Measurements from ENCODE around the gene ZSCAN4. TPM values are rescaled to one million over a fixed set of nuclear protein-coding genes. Genes with fewer than 3 reads are reported as not detected.
A peak's percentile ranks its signal among the peaks of the same experiment; 100 is the strongest.

ZSCAN4 gene
- total RNA-seq, 4 donors from 2014 or later = not detected

GRCh38 chr19:57689750-57690149 lies 21.0 kb downstream of the ZSCAN4 start:
- Histone ChIP-seq H3K27me3 (no peaks in the 10 kb centered on the region), H3K36me3 (peaks cover 3 to 90% (median 19%) of the 10 kb centered on the region in 3 donors), H3K9me3 (peaks cover 7 to 100% (median 58%) of the 10 kb centered on the region in 4 donors), H3K4me3 (no peak overlapping the region), H3K4me1 (no peaks in the 10 kb centered on the region), H3K27ac (no peak overlapping the region)
- TF ChIP-seq POLR2A (IDR thresholded peaks at IDR 0.05) (no peak), CTCF (IDR thresholded peaks at IDR 0.05) (no peak), EP300 (IDR thresholded peaks at IDR 0.05) (no peak)
- WGBS, 2 donors = 99 to 100% methylated on average over 3 of the region's 3 CpGs
- no peak for DNase-seq (ENCODE audit: low spot score in 2 of 2)

GRCh38 chr19:57701625-57702024 lies 32.9 kb downstream of the ZSCAN4 start:
- Histone ChIP-seq H3K27ac (no peak overlapping the region), H3K36me3 (peaks cover 0 to 84% (median 11%) of the 10 kb centered on the region in 3 donors), H3K27me3 (no peaks in the 10 kb centered on the region), H3K9me3 (peaks cover 0 to 100% (median 45%) of the 10 kb centered on the region in 4 donors), H3K4me3 (no peak overlapping the region), H3K4me1 (no peaks in the 10 kb centered on the region)
- 95 to 97% methylated on average over 6 of the region's 6 CpGs for WGBS, 2 donors
- no peak for TF ChIP-seq CTCF (IDR thresholded peaks at IDR 0.05)
- no peak for TF ChIP-seq EP300 (IDR thresholded peaks at IDR 0.05)
- TF ChIP-seq POLR2A (IDR thresholded peaks at IDR 0.05) = no peak
- no peak for DNase-seq (ENCODE audit: low spot score in 2 of 2)

- peaks cover 0 to 87% (median 6%) of the 10 kb centered on the region in 3 donors for H3K36me3 ChIP-seq
- TF ChIP-seq EP300 (IDR thresholded peaks at IDR 0.05) (no peak), CTCF (IDR thresholded peaks at IDR 0.05) (no peak), POLR2A (IDR thresholded peaks at IDR 0.05) (no peak)
- no peak overlapping the region for H3K27ac ChIP-seq
- no peak overlapping the region for H3K4me3 ChIP-seq
- H3K27me3 ChIP-seq = no peaks in the 10 kb centered on the region
- no peak for DNase-seq (ENCODE audit: low spot score in 2 of 2)
- peaks cover 0 to 100% (median 43%) of the 10 kb centered on the region in 4 donors for H3K9me3 ChIP-seq
- WGBS, 2 donors = 89 to 100% methylated on average over 1 of the region's 1 CpG
- no peaks in the 10 kb centered on the region for H3K4me1 ChIP-seq
These were observed 37.6 kb downstream of the ZSCAN4 start for GRCh38 chr19:57706346-57706745.

- Histone ChIP-seq H3K4me1 (no peaks in the 10 kb centered on the region), H3K27ac (peak within 1 kb of the TSS in 1 of 4 donors; percentile 80), H3K27me3 (no peaks in the 10 kb centered on the region), H3K4me3 (peak within 1 kb of the TSS in 2 of 4 donors; percentile 35 to 45), H3K36me3 (peaks cover 0 to 87% (median 0%) of the 10 kb centered on the region in 3 donors), H3K9me3 (peaks cover 0 to 100% (median 45%) of the 10 kb centered on the region in 4 donors)
- no peak for DNase-seq (ENCODE audit: low spot score in 2 of 2)
- no peak for TF ChIP-seq POLR2A (IDR thresholded peaks at IDR 0.05)
- 2 to 3% methylated on average over 36 to 41 of the region's 53 CpGs for WGBS, 2 donors
These were observed 40.1 kb downstream of the ZSCAN4 start, which contains the start of gene ZNF154 for GRCh38 chr19:57708641-57709361. TSS of gene ZNF154 (minus strand) at chr19:57709204. CDS start at chr19:57708971, 233 bp downstream.

GRCh38 chr19:57709616-57710015 lies 40.9 kb downstream of the ZSCAN4 start:
- Histone ChIP-seq H3K36me3 (peaks cover 0 to 87% (median 0%) of the 10 kb centered on the region in 3 donors), H3K4me3 (peak overlapping the region in 1 of 4 donors; percentile 45), H3K27me3 (no peaks in the 10 kb centered on the region), H3K9me3 (peaks cover 0 to 100% (median 45%) of the 10 kb centered on the region in 4 donors), H3K4me1 (no peaks in the 10 kb centered on the region), H3K27ac (no peak overlapping the region)
- TF ChIP-seq CTCF (IDR thresholded peaks at IDR 0.05) (no peak), EP300 (IDR thresholded peaks at IDR 0.05) (no peak), POLR2A (IDR thresholded peaks at IDR 0.05) (no peak)
- WGBS, 2 donors = 58 to 71% methylated on average over 15 of the region's 15 CpGs
- DNase-seq (ENCODE audit: low spot score in 2 of 2) = no peak

Measured in tibial nerve (tissue), 4 donors.